Endothelial cell of umbilical vein (primary cell): Measurements from ENCODE around the gene ZNF362.

Experiments
- CTCF ChIP-seq, 2 donors: IDR thresholded peaks; 1 replicate in 1 of 2; 2 replicates in 1 of 2; pipeline ENCODE4 v1.5.1; 2011; ENCODE audit warnings: low read length in 2 of 2, mild to moderate bottlenecking in 2 of 2, moderate library complexity in 2 of 2, control low read depth in 1 of 2, inconsistent platforms in 1 of 2, low read depth in 1 of 2; ENCODE audit not compliant: insufficient read depth in 1 of 2; ENCODE audit errors: extremely low read depth in 1 of 2
- EZH2 ChIP-seq: IDR thresholded peaks from 2 replicates; pipeline ENCODE4 v1.6.1; 2012; ENCODE audit warnings: borderline replicate concordance, low read depth, mild to moderate bottlenecking, moderate library complexity, low read length, inconsistent platforms; ENCODE audit not compliant: severe bottlenecking
- FOS ChIP-seq: IDR thresholded peaks from 2 replicates; pipeline ENCODE4 v1.6.1; 2011; ENCODE audit warnings: mild to moderate bottlenecking, low read length, moderate library complexity, borderline replicate concordance; ENCODE audit not compliant: insufficient read depth
- GATA2 ChIP-seq: IDR thresholded peaks from 2 replicates; pipeline ENCODE4 v1.7.0; 2011; ENCODE audit warnings: low read depth, mild to moderate bottlenecking, moderate library complexity, mixed read lengths, low read length; ENCODE audit not compliant: insufficient read length, insufficient read depth
- JUN ChIP-seq: IDR thresholded peaks from 2 replicates; pipeline ENCODE4 v1.6.1; 2011; ENCODE audit warnings: borderline replicate concordance, low read depth; ENCODE audit not compliant: insufficient read length, insufficient read depth
- MYC ChIP-seq: IDR thresholded peaks from one replicate; pipeline ENCODE4 v1.6.1; 2011; ENCODE audit warnings: mild to moderate bottlenecking, low read depth, low read length
- POLR2A ChIP-seq: IDR thresholded peaks from 2 replicates; pipeline ENCODE4 v1.6.1; 2012; ENCODE audit warnings: low read depth, mild to moderate bottlenecking, control low read depth, low read length
- POLR2AphosphoS5 ChIP-seq: IDR thresholded peaks from 2 replicates; pipeline ENCODE4 v1.6.1; 2012; ENCODE audit warnings: low read depth, mild to moderate bottlenecking, control low read depth, low read length, moderate library complexity; ENCODE audit not compliant: insufficient read depth

- TF ChIP-seq EZH2 (no peak), CTCF (IDR thresholded peaks at IDR 0.05; ENCODE audit: extremely low read depth in 1 of 2, insufficient read depth in 1 of 2, low read depth in 1 of 2, low read length in 2 of 2) (no peak), POLR2A (no peak), POLR2AphosphoS5 (no peak), MYC (no peak), JUN (no peak), GATA2 (no peak), FOS (no peak)
These were observed 23.6 kb upstream of the ZNF362 start for GRCh38 chr1:33232716-33233115.
